HepG2 (cell line): ENCODE measurements around the gene DNTTIP2. TPM values are rescaled to one million over a fixed set of nuclear protein-coding genes. Genes with fewer than 3 reads are reported as not detected.

Source experiments
- ATAC-seq: fragments of 200-7000 bp; cut with Tn5 transposase; 3 replicates; pipeline ENCODE4 v1.9.1; 2020; ENCODE audit warnings: mild to moderate bottlenecking, moderate library complexity
- BruUV-seq: library from RNA; stranded (reverse); fragments of 400-500 nt; replicated peaks from 2 replicates; lab custom pipeline; 2021; lab: Mats Ljungman, UMichigan
- CTCF ChIA-PET: fragments of 300-600 bp; formaldehyde crosslinking; extraction: SDS; loops from one replicate; lab custom pipeline; 2021; ENCODE audit warnings: low total read pairs, inconsistent platforms, low intra/inter-chr PET ratio; lab: Yijun Ruan, JAX
- POLR2A ChIA-PET: fragments of 350-600 bp; sonication (Branson Sonifier 250); formaldehyde crosslinking; loops from one replicate; lab custom pipeline; 2020; ENCODE audit warnings: antibody characterized with exemption, inconsistent platforms; lab: Yijun Ruan, JAX
- DNase-seq: peaks from one replicate; pipeline ENCODE4 v3.0.0-alpha.2; 2015; ENCODE audit warnings: low spot score
- FAIRE-seq: peaks from 3 replicates; lab custom pipeline; 2011; peaks lifted over from hg19 to GRCh38; lab: Jason Lieb, UNC
- H2AFZ ChIP-seq: one replicate; pipeline ENCODE4 v1.6.1; 2011; ENCODE audit warnings: low read length, inconsistent platforms
- H3K27ac ChIP-seq: fragments of 300-600 bp; 3 replicates; pipeline ENCODE4 v1.8.0; 2011; ENCODE audit warnings: mixed run types, mild to moderate bottlenecking, mixed read lengths, low read length, inconsistent platforms; ENCODE audit not compliant: insufficient read depth; ENCODE audit errors: extremely low read length
- H3K27me3 ChIP-seq, 2 experiments: fragments of 200-600 bp in 1 of 2; 2 replicates in 1 of 2; 3 replicates in 1 of 2; pipeline versions ENCODE4 v1.6.0 to v1.8.0; 2011; ENCODE audit warnings: low read length in 2 of 2, mild to moderate bottlenecking in 2 of 2, moderate library complexity in 2 of 2, inconsistent platforms in 1 of 2; ENCODE audit not compliant: insufficient read depth in 2 of 2, control insufficient read depth in 1 of 2
- H3K36me3 ChIP-seq, 2 experiments: fragments of 200-600 bp in 1 of 2; replicated peaks in 1 of 2; 2 replicates in 1 of 2; 3 replicates in 1 of 2; pipeline versions ENCODE4 v1.5.1 to v1.8.0; 2011; ENCODE audit warnings: low read length in 2 of 2, inconsistent platforms in 1 of 2; ENCODE audit not compliant: insufficient read depth in 2 of 2, control insufficient read depth in 1 of 2
- H3K4me1 ChIP-seq: 2 replicates; pipeline ENCODE4 v1.5.1; 2012; ENCODE audit warnings: low read length, inconsistent platforms; ENCODE audit not compliant: insufficient read depth
- H3K4me2 ChIP-seq: 2 replicates; pipeline ENCODE4 v1.6.0; 2011; ENCODE audit warnings: low read depth, low read length, inconsistent platforms
- H3K4me3 ChIP-seq, 3 experiments: fragments of 200-600 bp in 1 of 3; sonication (generic), shearing (Covaris generic) in 1 of 3; replicated peaks in 1 of 3; 2 replicates each; pipeline ENCODE4 v1.5.1; 2011 to 2016; ENCODE audit warnings: low read length in 3 of 3, inconsistent platforms in 2 of 3, low read depth in 2 of 3, mild to moderate bottlenecking in 2 of 3, control low read depth in 1 of 3, mixed read lengths in 1 of 3; ENCODE audit not compliant: insufficient read depth in 1 of 3
- H3K79me2 ChIP-seq: one replicate; pipeline ENCODE4 v1.6.1; 2011; ENCODE audit warnings: low read length, inconsistent platforms; ENCODE audit not compliant: insufficient read depth
- H3K9ac ChIP-seq: 2 replicates; pipeline ENCODE4 v1.6.0; 2011; ENCODE audit warnings: mild to moderate bottlenecking, low read depth, low read length, inconsistent platforms; ENCODE audit not compliant: insufficient read depth
- H3K9me3 ChIP-seq: 2 replicates; pipeline ENCODE4 v1.5.1; 2012; ENCODE audit warnings: mild to moderate bottlenecking, low read length
- H4K20me1 ChIP-seq: 2 replicates; pipeline ENCODE4 v1.6.0; 2011; ENCODE audit warnings: inconsistent platforms, mild to moderate bottlenecking, low read length, moderate library complexity; ENCODE audit not compliant: insufficient read depth
- ARID2 ChIP-seq: sonication (generic); formaldehyde crosslinking; IDR thresholded peaks from 2 replicates; pipeline ENCODE4 v1.8.1; 2022; ENCODE audit warnings: mild to moderate bottlenecking, missing genetic modification reagents, borderline replicate concordance
- CSRNP2 ChIP-seq: sonication (generic); formaldehyde crosslinking; conservative IDR thresholded peaks from 2 replicates; pipeline ENCODE4 v1.8.0; 2022; ENCODE audit warnings: low read depth, missing genetic modification reagents
- FOXA1 ChIP-seq, 2 experiments: fragments of 450-650 bp in 1 of 2; sonication (generic) in 1 of 2; formaldehyde crosslinking in 1 of 2; IDR thresholded peaks; 2 replicates each; pipeline versions ENCODE4 v1.4.0 to v1.6.1; 2016 to 2020; ENCODE audit warnings: missing genetic modification reagents in 1 of 2
- FOXP4 ChIP-seq: sonication (generic); formaldehyde crosslinking; IDR thresholded peaks from 2 replicates; pipeline ENCODE4 v1.4.0; 2020; ENCODE audit warnings: missing genetic modification reagents
- GABPA ChIP-seq, 2 experiments: IDR thresholded peaks; 2 replicates each; pipeline ENCODE4 v1.6.1; 2011 to 2016; ENCODE audit warnings: low read depth in 2 of 2, low read length in 1 of 2, missing biosample characterization in 1 of 2, missing genetic modification characterization in 1 of 2
- HIC2 ChIP-seq: sonication (generic); formaldehyde crosslinking; IDR thresholded peaks from 2 replicates; pipeline ENCODE4 v1.9.0; 2022; ENCODE audit warnings: low read depth, missing genetic modification reagents
- KAT7 ChIP-seq: IDR thresholded peaks from 2 replicates; pipeline ENCODE4 v1.6.1; 2018; ENCODE audit warnings: borderline replicate concordance, missing compliant biosample characterization
- KDM5A ChIP-seq: fragments of 200-600 bp; sonication (generic); IDR thresholded peaks from 2 replicates; pipeline ENCODE4 v1.7.0; 2018; ENCODE audit warnings: antibody characterized with exemption, mild to moderate bottlenecking, low read length, borderline replicate concordance
- PLRG1 ChIP-seq: fragments of 450-650 bp; conservative IDR thresholded peaks from 2 replicates; pipeline ENCODE4 v1.6.1; 2016
- TCF7L2 ChIP-seq: IDR thresholded peaks from 2 replicates; pipeline ENCODE4 v1.6.1; 2011; ENCODE audit warnings: mild to moderate bottlenecking, low read depth, low read length, moderate library complexity
- ZFP36 ChIP-seq: fragments of 150-350 bp; IDR thresholded peaks from 2 replicates; pipeline ENCODE4 v1.6.1; 2018; ENCODE audit warnings: borderline replicate concordance, low read length, low read depth; ENCODE audit not compliant: partially characterized antibody
- ZNF781 ChIP-seq: sonication (generic); formaldehyde crosslinking; IDR thresholded peaks from 2 replicates; pipeline ENCODE4 v1.5.1; 2020; ENCODE audit warnings: borderline replicate concordance, mild to moderate bottlenecking, missing genetic modification reagents; ENCODE audit errors: not compliant biosample characterization
- WGBS: methylation state at CpG from one replicate; pipeline ENCODE4 v1.1.6; 2017; ENCODE audit warnings: low lambda C conversion rate; 5-methylcytosine and 5-hydroxymethylcytosine counted together
- in situ Hi-C: cut with HindIII; loops from 2 replicates; pipeline ENCODE4 v1.10.0; 2017; ENCODE audit warnings: low pct_unique_long_range_greater_than_20kb; ENCODE audit not compliant: extremely low pct_ligation_motif_present
- intact Hi-C: fragments of 100-400 bp; cut with micrococcal nuclease; formaldehyde crosslinking; loops from one replicate; pipeline ENCODE4 v1.10.0; 2022; ENCODE audit not compliant: unreplicated experiment
- polyA plus RNA-seq, 8 experiments: library from polyadenylated mRNA; depleted of rRNA in 3 of 8; stranded (reverse) in 7 of 8; unstranded in 1 of 8; fragments of >200 nt; fragmentation: Illumina TruSeq in 4 of 8; extraction: Trizol in 4 of 8; gene quantifications; 2 replicates each; pipeline versions ENCODE4 v1.2.1 to v1.2.3, GENCODE V29; 2011 to 2016; ENCODE audit warnings: low read depth in 4 of 8, missing spikeins in 1 of 8, mixed read lengths in 1 of 8; ENCODE audit not compliant: insufficient read depth in 1 of 8
- total RNA-seq, 5 experiments: library from RNA; depleted of rRNA; stranded (reverse); fragments of >200 nt; fragmentation: Illumina TruSeq; extraction: Trizol; gene quantifications; 2 replicates each; pipeline ENCODE4 v1.2.3, GENCODE V29; 2016; ENCODE audit warnings: low read depth in 1 of 5
- TF ChIP-seq, protein P1 (sequence below): sonication (generic); formaldehyde crosslinking; conservative IDR thresholded peaks from 2 replicates; pipeline ENCODE4 v1.4.0; 2020; ENCODE audit warnings: missing genetic modification reagents

The DNTTIP2 gene
- total and polyA plus RNA-seq, 2 of the 13 experiments (the other 11 are each of a cell fraction or from before 2014, with no cell fraction given), result 11.4 to 63.3 TPM

- Histone ChIP-seq H3K27me3 (no peaks in the 10 kb centered on the region; a peak in 1 of 5 replicates), H2AFZ (no peak overlapping the region), H3K9me3 (no peaks in the 10 kb centered on the region), H3K4me3 (peak overlapping the region; percentile 84 to 97 (median 95)), H3K4me2 (peak overlapping the region; percentile 82), H3K79me2 (peaks cover 31% of the 10 kb centered on the region), H3K4me1 (peaks cover 31% of the 10 kb centered on the region), H3K9ac (peak overlapping the region; percentile 99), H3K36me3 (peaks cover 7 to 39% of the 10 kb centered on the region in 2 experiments; a peak in 4 of 5 replicates), H4K20me1 (peaks cover 3% of the 10 kb centered on the region; the same call in 1 of the 2 replicates), H3K27ac (peak overlapping the region; percentile 92)
- 1% methylated on average over 14 of the region's 20 CpGs for WGBS
- POLR2A ChIA-PET, result interaction anchor here (0.8 to 2.2 kb wide), 10 partner anchors 10 to 445 kb away, joined by 3 to 26 read pairs (median 6); partner anchors contain the start of gene GCLM
- no peak for FAIRE-seq
- TF ChIP-seq, protein P1, sequence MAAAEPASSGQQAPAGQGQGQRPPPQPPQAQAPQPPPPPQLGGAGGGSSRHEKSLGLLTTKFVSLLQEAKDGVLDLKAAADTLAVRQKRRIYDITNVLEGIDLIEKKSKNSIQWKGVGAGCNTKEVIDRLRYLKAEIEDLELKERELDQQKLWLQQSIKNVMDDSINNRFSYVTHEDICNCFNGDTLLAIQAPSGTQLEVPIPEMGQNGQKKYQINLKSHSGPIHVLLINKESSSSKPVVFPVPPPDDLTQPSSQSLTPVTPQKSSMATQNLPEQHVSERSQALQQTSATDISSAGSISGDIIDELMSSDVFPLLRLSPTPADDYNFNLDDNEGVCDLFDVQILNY (CRISPR knock-in tag), result no peak
- no peak for TF ChIP-seq KDM5A
- no peak for TF ChIP-seq TCF7L2
- no peak for TF ChIP-seq HIC2
- no peak for TF ChIP-seq GABPA (IDR thresholded peaks at IDR 0.05; ENCODE audit: low read depth, low read length)
- no peak for TF ChIP-seq GABPA (CRISPR knock-in tag; IDR thresholded peaks at IDR 0.05; ENCODE audit: low read depth)
- TF ChIP-seq FOXP4, result no peak
- TF ChIP-seq ZFP36, result no peak
- no peak for TF ChIP-seq CSRNP2
- 0 out of 2 replicates have a peak, but pooled peaks have one; percentile 15 for TF ChIP-seq ARID2 (CRISPR knock-in tag)
- TF ChIP-seq KAT7 (CRISPR knock-in tag), result no peak
- no peak for TF ChIP-seq PLRG1
- TF ChIP-seq ZNF781 (CRISPR knock-in tag), result peak; percentile 9
- no peak for TF ChIP-seq FOXA1 (IDR thresholded peaks at IDR 0.05)
- TF ChIP-seq FOXA1 (CRISPR knock-in tag; IDR thresholded peaks at IDR 0.05), result no peak
- peak; percentile 40 for ATAC-seq
- in situ Hi-C loops, result no loop called here
- CTCF ChIA-PET, result no interaction called here
- peak; percentile 9 for DNase-seq
- intact Hi-C loops, result no loop called here
- BruUV-seq, result TSS peak; percentile 66
Observed at GRCh38 chr1:93878501-93878888, 511 bp downstream of the DNTTIP2 start.
